Activated CD8-positive, alpha-beta memory T cell treated with anti-CD3 and anti-CD28 coated beads, Interleukin-2, amount 10 ng/mL, durations not matched to agents 7 days and 5 days (primary cell): ENCODE measurements around the gene ACTR3C. TPM values are rescaled to one million over a fixed set of nuclear protein-coding genes. Genes with fewer than 3 reads are reported as not detected.

Experiments used
- ATAC-seq: fragments of 150-1000 bp; cut with Tn5 transposase; one replicate; pipeline ENCODE4 v1.10.0; 2021; ENCODE audit warnings: moderate library complexity
- CTCF ChIA-PET: fragments of 350-600 bp; sonication (Branson Sonifier 250); formaldehyde crosslinking; loops from one replicate; lab custom pipeline; 2021; ENCODE audit warnings: antibody characterized with exemption; lab: Charles Lee
- DNase-seq: peaks from one replicate; pipeline ENCODE4 v3.0.0-alpha.2; 2020
- H3K27ac Mint-ChIP-seq: one replicate; pipeline ENCODE4 v1.8.0; 2021; ENCODE audit warnings: mild to moderate bottlenecking, mixed read lengths
- H3K27me3 Mint-ChIP-seq: one replicate; pipeline ENCODE4 v1.8.0; 2021; ENCODE audit warnings: mixed read lengths
- H3K36me3 Mint-ChIP-seq: one replicate; pipeline ENCODE4 v1.8.0; 2021; ENCODE audit warnings: mild to moderate bottlenecking, mixed read lengths
- H3K4me1 Mint-ChIP-seq: one replicate; pipeline ENCODE4 v1.8.0; 2021; ENCODE audit warnings: mixed read lengths
- H3K4me3 Mint-ChIP-seq: one replicate; pipeline ENCODE4 v1.8.0; 2021; ENCODE audit warnings: mild to moderate bottlenecking, moderate library complexity, mixed read lengths
- H3K9me3 Mint-ChIP-seq: one replicate; pipeline ENCODE4 v1.8.0; 2022; ENCODE audit warnings: low read depth, mixed read lengths
- total RNA-seq, 2 experiments: library from RNA; stranded (reverse); gene quantifications; one replicate each; pipeline ENCODE4 v1.2.3, GENCODE V29; 2021

Gene ACTR3C
- total RNA-seq, 2 experiments from 2014 or later, result 4.0 to 4.8 TPM

GRCh38 chr7:150356265-150356897, 33.0 kb upstream of the ACTR3C start:
- ATAC-seq (peak; percentile 34), DNase-seq (no peak)
- Mint-ChIP-seq H3K27ac (no peak overlapping the region), H3K36me3 (peaks cover 6% of the 10 kb centered on the region), H3K9me3 (peaks cover 2% of the 10 kb centered on the region), H3K4me1 (peaks cover 43% of the 10 kb centered on the region), H3K27me3 (peaks cover 6% of the 10 kb centered on the region), H3K4me3 (no peak overlapping the region)
- CTCF ChIA-PET, result interaction anchor here (0.6 to 7.3 kb wide), 15 partner anchors 10 to 630 kb away, joined by 3 to 56 read pairs (median 6); partner anchors contain the start of genes ACTR3C, LRRC61 and REPIN1

- Mint-ChIP-seq H3K27ac (no peak overlapping the region), H3K9me3 (peaks cover 2% of the 10 kb centered on the region), H3K27me3 (peaks cover 6% of the 10 kb centered on the region), H3K4me1 (peaks cover 43% of the 10 kb centered on the region), H3K4me3 (no peak overlapping the region), H3K36me3 (peaks cover 6% of the 10 kb centered on the region)
- ATAC-seq (no peak), DNase-seq (no peak)
- CTCF ChIA-PET, result interaction anchor here (0.6 to 7.3 kb wide), 19 partner anchors 9 to 630 kb away, joined by 3 to 56 read pairs (median 5); partner anchors contain the start of genes ACTR3C, LRRC61 and REPIN1
These were observed 32.3 kb upstream of the ACTR3C start for GRCh38 chr7:150355666-150356059.

- H3K9me3 Mint-ChIP-seq, result no peaks in the 10 kb centered on the region
- ATAC-seq (no peak), DNase-seq (no peak)
- H3K27ac Mint-ChIP-seq, result no peak overlapping the region
- peaks cover 9% of the 10 kb centered on the region for H3K4me1 Mint-ChIP-seq
- no peak overlapping the region for H3K4me3 Mint-ChIP-seq
- peaks cover 10% of the 10 kb centered on the region for H3K27me3 Mint-ChIP-seq
- H3K36me3 Mint-ChIP-seq, result no peaks in the 10 kb centered on the region
- CTCF ChIA-PET, result interaction anchor here (7.3 kb wide), 1 partner anchor 16 kb away, joined by 56 read pairs; the partner anchor contains the start of gene REPIN1
These were observed 28.3 kb upstream of the ACTR3C start for GRCh38 chr7:150351587-150352194.

- Mint-ChIP-seq H3K4me3 (no peak overlapping the region), H3K27me3 (peaks cover 36% of the 10 kb centered on the region), H3K9me3 (no peaks in the 10 kb centered on the region), H3K4me1 (no peaks in the 10 kb centered on the region), H3K36me3 (no peaks in the 10 kb centered on the region), H3K27ac (no peak overlapping the region)
- CTCF ChIA-PET, result interaction anchor here (1.2 kb wide), 1 partner anchor 9 kb away, joined by 6 read pairs; no protein-coding TSS in a partner anchor
- ATAC-seq, result no peak
- DNase-seq, result no peak
These were observed 23.6 kb upstream of the ACTR3C start for GRCh38 chr7:150346922-150347321.

- CTCF ChIA-PET, result no interaction called here
- no peak for ATAC-seq
- H3K4me1 Mint-ChIP-seq, result peaks cover 3% of the 10 kb centered on the region
These were observed 21.7 kb upstream of the ACTR3C start for GRCh38 chr7:150345012-150345411.

GRCh38 chr7:150344299-150344698, 21.0 kb upstream of the ACTR3C start:
- no peak overlapping the region for H3K27ac Mint-ChIP-seq
- DNase-seq (no peak), ATAC-seq (no peak)
- peaks cover 8% of the 10 kb centered on the region for H3K4me1 Mint-ChIP-seq
- H3K4me3 Mint-ChIP-seq, result no peak overlapping the region
- peaks cover 54% of the 10 kb centered on the region for H3K27me3 Mint-ChIP-seq
- no peaks in the 10 kb centered on the region for H3K9me3 Mint-ChIP-seq
- no peaks in the 10 kb centered on the region for H3K36me3 Mint-ChIP-seq
- CTCF ChIA-PET, result no interaction called here

More at GRCh38 chr7:150345012-150345411, 21.7 kb upstream of the ACTR3C start:
- H3K4me3 Mint-ChIP-seq, result no peak overlapping the region
- no peak for DNase-seq
- H3K27ac Mint-ChIP-seq, result no peak overlapping the region
- H3K36me3 Mint-ChIP-seq, result no peaks in the 10 kb centered on the region
- H3K27me3 Mint-ChIP-seq, result peaks cover 49% of the 10 kb centered on the region
- H3K9me3 Mint-ChIP-seq, result no peaks in the 10 kb centered on the region

- ATAC-seq (no peak), DNase-seq (no peak)
- peaks cover 8% of the 10 kb centered on the region for H3K4me1 Mint-ChIP-seq
- H3K27me3 Mint-ChIP-seq, result peaks cover 52% of the 10 kb centered on the region
- CTCF ChIA-PET, result interaction anchor here (0.6 to 1.4 kb wide), 3 partner anchors 12 to 27 kb away, joined by 3 read pairs; no protein-coding TSS in a partner anchor
- H3K27ac Mint-ChIP-seq, result no peak overlapping the region
- H3K9me3 Mint-ChIP-seq, result no peaks in the 10 kb centered on the region
- no peaks in the 10 kb centered on the region for H3K36me3 Mint-ChIP-seq
- H3K4me3 Mint-ChIP-seq, result no peak overlapping the region
These were observed 19.9 kb upstream of the ACTR3C start for GRCh38 chr7:150343225-150343624.

GRCh38 chr7:150342121-150342408, 18.7 kb upstream of the ACTR3C start:
- DNase-seq (no peak), ATAC-seq (no peak)
- H3K27me3 Mint-ChIP-seq, result peaks cover 48% of the 10 kb centered on the region
- no peaks in the 10 kb centered on the region for H3K9me3 Mint-ChIP-seq
- no peaks in the 10 kb centered on the region for H3K36me3 Mint-ChIP-seq
- no peak overlapping the region for H3K27ac Mint-ChIP-seq
- H3K4me3 Mint-ChIP-seq, result no peak overlapping the region
- CTCF ChIA-PET, result interaction anchor here (1.4 kb wide), 1 partner anchor 16 kb away, joined by 3 read pairs; no protein-coding TSS in a partner anchor
- H3K4me1 Mint-ChIP-seq, result peaks cover 8% of the 10 kb centered on the region

- no peak for ATAC-seq
- peaks cover 47% of the 10 kb centered on the region for H3K27me3 Mint-ChIP-seq
- no peaks in the 10 kb centered on the region for H3K9me3 Mint-ChIP-seq
- no peak within 1 kb of the TSS for H3K4me3 Mint-ChIP-seq
- CTCF ChIA-PET, result no interaction called here
- H3K36me3 Mint-ChIP-seq, result no peaks in the 10 kb centered on the region
- no peak for DNase-seq
- no peak within 1 kb of the TSS for H3K27ac Mint-ChIP-seq
- H3K4me1 Mint-ChIP-seq, result peaks cover 8% of the 10 kb centered on the region
These were observed 18.1 kb upstream of the ACTR3C start, which contains the start of gene RARRES2 for GRCh38 chr7:150341263-150342120. Gene RARRES2 (minus strand): TSS chr7:150341629. CDS start chr7:150340609, 1,020 bp downstream.

GRCh38 chr7:150340875-150341262, 17.5 kb upstream of the ACTR3C start:
- Mint-ChIP-seq H3K27me3 (peaks cover 42% of the 10 kb centered on the region), H3K9me3 (no peaks in the 10 kb centered on the region), H3K36me3 (no peaks in the 10 kb centered on the region), H3K4me3 (no peak overlapping the region), H3K27ac (no peak overlapping the region), H3K4me1 (peaks cover 8% of the 10 kb centered on the region)
- no peak for ATAC-seq
- CTCF ChIA-PET, result no interaction called here
- DNase-seq, result no peak

GRCh38 chr7:150340024-150340749, 16.8 kb upstream of the ACTR3C start:
- CTCF ChIA-PET, result no interaction called here
- H3K27me3 Mint-ChIP-seq, result peaks cover 41% of the 10 kb centered on the region
- ATAC-seq (no peak), DNase-seq (no peak)
- H3K36me3 Mint-ChIP-seq, result no peaks in the 10 kb centered on the region
- no peak overlapping the region for H3K4me3 Mint-ChIP-seq
- no peak overlapping the region for H3K27ac Mint-ChIP-seq
- peaks cover 8% of the 10 kb centered on the region for H3K4me1 Mint-ChIP-seq
- H3K9me3 Mint-ChIP-seq, result no peaks in the 10 kb centered on the region

- ATAC-seq, result no peak
- Mint-ChIP-seq H3K27ac (no peak overlapping the region), H3K27me3 (peaks cover 39% of the 10 kb centered on the region), H3K4me3 (no peak overlapping the region), H3K9me3 (no peaks in the 10 kb centered on the region), H3K4me1 (peaks cover 8% of the 10 kb centered on the region), H3K36me3 (no peaks in the 10 kb centered on the region)
- CTCF ChIA-PET, result no interaction called here
- no peak for DNase-seq
These were observed 16.1 kb upstream of the ACTR3C start for GRCh38 chr7:150339409-150339809.
